Measurements from ENCODE around the gene LPO.

LPO gene

GRCh38 chr17:58196610-58197009, 41.8 kb upstream of the LPO start:
- Histone ChIP-seq H3K4me1 (ENCODE audit: control insufficient read depth, low read length) (no peaks in the 10 kb centered on the region), H3K79me2 (ENCODE audit: control insufficient read depth, low read length) (no peaks in the 10 kb centered on the region), H3K36me3 (ENCODE audit: control insufficient read depth, low read length) (no peaks in the 10 kb centered on the region), H3K4me3 (ENCODE audit: low read length) (no peak overlapping the region), H3K9me3 (ENCODE audit: control insufficient read depth, insufficient read depth, low read length) (no peaks in the 10 kb centered on the region), H4K20me1 (ENCODE audit: control insufficient read depth, insufficient read depth, low read depth, low read length) (no peaks in the 10 kb centered on the region; the same call in 1 of the 2 replicates), H3K4me2 (ENCODE audit: low read length) (no peak overlapping the region), H3F3A (ENCODE audit: control insufficient read depth, insufficient read depth) (no peaks in the 10 kb centered on the region), H3K27me3 (ENCODE audit: control insufficient read depth, low read length) (0 out of 2 replicates have a peak, but pooled peaks cover 5% of the 10 kb centered on the region), H3K9me2 (replicated peaks; ENCODE audit: control insufficient read depth, low read length) (no peaks in the 10 kb centered on the region), H3K27ac (ENCODE audit: low read depth, low read length) (no peak overlapping the region)
- TF ChIP-seq EZH2phosphoT487 (IDR thresholded peaks at IDR 0.05; ENCODE audit: borderline replicate concordance, low read length): no peak
- TF ChIP-seq CTCF (IDR thresholded peaks at IDR 0.05; ENCODE audit: low read depth, low read length, poor library complexity, severe bottlenecking): no peak

GRCh38 chr17:58200024-58200633, 38.3 kb upstream of the LPO start:
- Histone ChIP-seq H3K79me2 (ENCODE audit: control insufficient read depth, low read length) (no peaks in the 10 kb centered on the region), H3K27ac (ENCODE audit: low read depth, low read length) (no peak overlapping the region), H3K4me2 (ENCODE audit: low read length) (no peak overlapping the region), H3K27me3 (ENCODE audit: control insufficient read depth, low read length) (0 out of 2 replicates have a peak, but pooled peaks cover 5% of the 10 kb centered on the region), H3K9me3 (ENCODE audit: control insufficient read depth, insufficient read depth, low read length) (no peaks in the 10 kb centered on the region), H3K36me3 (ENCODE audit: control insufficient read depth, low read length) (no peaks in the 10 kb centered on the region), H4K20me1 (ENCODE audit: control insufficient read depth, insufficient read depth, low read depth, low read length) (no peaks in the 10 kb centered on the region), H3K9me2 (replicated peaks; ENCODE audit: control insufficient read depth, low read length) (no peaks in the 10 kb centered on the region), H3F3A (ENCODE audit: control insufficient read depth, insufficient read depth) (no peaks in the 10 kb centered on the region), H3K4me1 (ENCODE audit: control insufficient read depth, low read length) (no peaks in the 10 kb centered on the region), H3K4me3 (ENCODE audit: low read length) (no peak overlapping the region)
- no peak for TF ChIP-seq EZH2phosphoT487 (IDR thresholded peaks at IDR 0.05; ENCODE audit: borderline replicate concordance, low read length)
- TF ChIP-seq CTCF (IDR thresholded peaks at IDR 0.05; ENCODE audit: low read depth, low read length, poor library complexity, severe bottlenecking): peak; percentile 83

- H3K4me3 ChIP-seq (ENCODE audit: low read length): no peak overlapping the region
- H3K27ac ChIP-seq (ENCODE audit: low read depth, low read length): no peak overlapping the region
- no peaks in the 10 kb centered on the region; the same call in 1 of the 2 replicates for H3K36me3 ChIP-seq (ENCODE audit: control insufficient read depth, low read length)
- H3K4me1 ChIP-seq (ENCODE audit: control insufficient read depth, low read length): no peaks in the 10 kb centered on the region
- no peaks in the 10 kb centered on the region for H4K20me1 ChIP-seq (ENCODE audit: control insufficient read depth, insufficient read depth, low read depth, low read length)
- H3K9me3 ChIP-seq (ENCODE audit: control insufficient read depth, insufficient read depth, low read length): no peaks in the 10 kb centered on the region
- no peaks in the 10 kb centered on the region for H3F3A ChIP-seq (ENCODE audit: control insufficient read depth, insufficient read depth)
- H3K27me3 ChIP-seq (ENCODE audit: control insufficient read depth, low read length): 0 out of 2 replicates have a peak, but pooled peaks cover 5% of the 10 kb centered on the region
- no peak for TF ChIP-seq CTCF (IDR thresholded peaks at IDR 0.05; ENCODE audit: low read depth, low read length, poor library complexity, severe bottlenecking)
- H3K4me2 ChIP-seq (ENCODE audit: low read length): no peak overlapping the region
- H3K9me2 ChIP-seq (replicated peaks; ENCODE audit: control insufficient read depth, low read length): no peaks in the 10 kb centered on the region
- no peaks in the 10 kb centered on the region for H3K79me2 ChIP-seq (ENCODE audit: control insufficient read depth, low read length)
Observed at GRCh38 chr17:58202859-58203258, 35.5 kb upstream of the LPO start.
